Occipital lobe (tissue), 2 donors: ENCODE measurements around the gene RAP1GDS1. TPM values are rescaled to one million over a fixed set of nuclear protein-coding genes. Genes with fewer than 3 reads are reported as not detected.

Source experiments
- DNase-seq: peaks from one replicate; lab custom pipeline; 2025; lab: John Stamatoyannopoulos, UW
- total RNA-seq: library from RNA; depleted of rRNA; stranded (reverse); fragments of >200 nt; gene quantifications from one replicate; pipeline ENCODE4 v1.2.3, GENCODE V29; 2014

The RAP1GDS1 gene, protein sequence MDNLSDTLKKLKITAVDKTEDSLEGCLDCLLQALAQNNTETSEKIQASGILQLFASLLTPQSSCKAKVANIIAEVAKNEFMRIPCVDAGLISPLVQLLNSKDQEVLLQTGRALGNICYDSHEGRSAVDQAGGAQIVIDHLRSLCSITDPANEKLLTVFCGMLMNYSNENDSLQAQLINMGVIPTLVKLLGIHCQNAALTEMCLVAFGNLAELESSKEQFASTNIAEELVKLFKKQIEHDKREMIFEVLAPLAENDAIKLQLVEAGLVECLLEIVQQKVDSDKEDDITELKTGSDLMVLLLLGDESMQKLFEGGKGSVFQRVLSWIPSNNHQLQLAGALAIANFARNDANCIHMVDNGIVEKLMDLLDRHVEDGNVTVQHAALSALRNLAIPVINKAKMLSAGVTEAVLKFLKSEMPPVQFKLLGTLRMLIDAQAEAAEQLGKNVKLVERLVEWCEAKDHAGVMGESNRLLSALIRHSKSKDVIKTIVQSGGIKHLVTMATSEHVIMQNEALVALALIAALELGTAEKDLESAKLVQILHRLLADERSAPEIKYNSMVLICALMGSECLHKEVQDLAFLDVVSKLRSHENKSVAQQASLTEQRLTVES
- 245 TPM for total RNA-seq

DNA sequence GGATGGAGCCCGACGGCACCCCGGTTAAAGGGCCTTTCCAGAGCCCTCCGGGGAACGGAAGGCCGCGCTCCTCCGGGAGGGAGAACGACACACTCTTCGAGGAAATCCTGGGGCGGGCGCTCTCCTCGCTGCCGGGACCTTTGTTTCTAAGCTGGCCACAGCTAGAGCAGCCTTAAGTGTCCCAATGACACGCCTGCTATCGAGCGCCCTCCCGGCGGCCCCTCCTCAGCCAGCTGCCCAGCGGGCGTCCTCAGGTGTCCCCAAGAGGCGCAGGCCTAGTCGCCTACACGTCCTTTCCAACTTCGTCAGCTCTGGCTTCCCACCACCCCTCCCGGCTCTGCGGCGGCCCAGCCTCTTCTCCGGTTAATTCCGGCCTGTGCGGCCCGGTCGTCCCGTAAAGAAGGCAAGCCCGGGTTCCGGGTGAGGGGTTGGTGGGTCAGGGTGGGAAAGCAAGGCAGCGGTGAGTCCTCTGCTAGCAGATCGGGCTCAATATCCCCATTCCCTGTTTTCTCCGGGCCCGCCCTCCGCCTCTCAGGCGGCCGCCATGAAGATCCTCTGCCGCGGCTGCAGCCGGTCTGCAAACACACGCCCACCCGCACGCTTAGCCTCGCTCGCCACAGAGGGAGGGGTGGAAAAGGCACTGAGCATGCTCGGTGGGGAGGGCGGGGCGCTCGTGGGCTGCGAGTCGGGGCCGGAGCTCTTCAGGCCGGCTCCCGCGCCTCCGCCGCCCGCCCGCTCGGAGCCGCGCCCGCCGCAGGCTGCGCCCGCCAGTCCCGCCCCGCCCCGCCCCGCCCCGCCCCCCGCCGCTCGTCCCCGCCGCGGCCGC, at the start of gene RAP1GDS1:
Gene RAP1GDS1 (plus strand): TSS at position 806 of the 826 bp plus-strand sequence. CDS start 182 bp downstream, outside the sequence.
- DNase-seq: peak; percentile 93

DNA sequence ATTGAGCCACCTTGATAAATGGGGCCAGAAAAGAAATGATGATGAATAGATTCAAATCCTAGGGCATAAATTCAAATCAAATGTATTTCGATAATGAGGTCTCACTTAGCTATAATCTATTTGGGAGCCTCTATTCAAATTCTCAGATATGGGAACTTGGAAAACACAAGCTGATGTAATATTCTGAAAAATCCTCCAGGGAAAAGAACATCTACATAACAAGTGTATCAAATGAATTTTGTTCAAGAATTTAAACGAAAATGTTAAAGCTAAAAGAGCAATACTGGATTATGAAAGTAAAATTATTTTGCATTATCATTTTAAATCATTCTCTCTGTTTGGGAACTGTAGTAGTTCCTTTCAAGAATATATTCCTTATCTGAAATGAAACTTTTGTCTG, 38.9 kb upstream of the RAP1GDS1 start:
- DNase-seq: no peak

- no peak for DNase-seq
These were observed 34.8 kb upstream of the RAP1GDS1 start for GRCh38 chr4:98226396-98226795.

DNA sequence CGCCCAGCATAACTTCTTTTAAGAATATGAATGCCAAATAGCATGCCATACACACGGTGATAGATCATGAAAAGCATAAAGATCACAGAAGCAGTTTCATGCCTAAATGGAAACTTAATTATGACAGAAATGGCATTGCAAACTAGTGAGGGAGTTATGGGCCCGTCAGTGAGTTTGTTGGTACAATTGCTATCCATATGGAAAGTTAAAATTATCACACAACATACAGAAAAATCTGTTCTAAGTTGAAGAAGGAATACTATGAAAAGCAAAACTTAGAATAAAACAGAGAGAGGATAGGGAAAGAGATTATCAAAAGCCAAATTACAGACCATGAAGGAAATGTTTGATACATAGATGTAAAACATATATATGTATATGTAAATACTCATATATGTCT, 30.2 kb upstream of the RAP1GDS1 start:
- no peak for DNase-seq

- no peak for DNase-seq
These were observed 29.0 kb upstream of the RAP1GDS1 start for GRCh38 chr4:98232202-98232601.

DNA sequence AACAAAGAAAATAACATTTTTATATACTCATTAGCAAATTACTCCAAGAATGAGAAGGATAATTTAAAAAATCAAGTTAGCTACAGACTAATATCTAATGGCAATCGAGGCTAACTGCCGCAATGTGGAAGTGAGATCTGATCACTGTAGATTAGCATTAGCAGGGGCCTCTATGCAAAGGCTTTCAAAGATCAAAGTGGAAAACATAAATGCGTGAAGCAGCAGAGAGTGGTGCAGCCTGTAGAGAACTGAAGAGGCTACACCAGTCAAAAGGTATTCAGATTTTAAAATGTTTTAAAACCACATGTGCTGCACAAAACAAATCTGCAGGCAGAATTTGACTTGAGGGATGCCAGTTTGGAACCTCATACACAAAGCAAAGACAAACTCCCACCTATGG, 24.0 kb upstream of the RAP1GDS1 start:
- no peak for DNase-seq

DNA sequence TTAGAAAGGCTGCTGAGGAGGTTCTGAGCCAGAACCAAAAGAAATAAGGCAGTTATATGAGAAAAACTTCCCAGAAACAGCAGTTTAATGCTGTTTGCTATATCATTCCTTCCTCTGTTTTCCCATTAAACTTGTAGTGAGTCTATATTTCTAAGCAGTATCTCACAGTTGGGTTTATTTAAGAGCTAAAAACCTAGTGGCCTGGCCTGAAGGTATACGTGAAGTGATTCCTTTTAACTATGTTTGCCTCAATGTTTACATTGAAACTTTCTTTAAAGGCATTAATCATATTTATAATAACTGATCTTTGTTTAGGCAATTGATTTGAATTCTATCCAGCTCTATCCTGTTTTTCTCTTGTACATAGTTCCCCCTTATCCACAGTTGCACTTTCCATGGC, 19.1 kb upstream of the RAP1GDS1 start:
- no peak for DNase-seq

DNA sequence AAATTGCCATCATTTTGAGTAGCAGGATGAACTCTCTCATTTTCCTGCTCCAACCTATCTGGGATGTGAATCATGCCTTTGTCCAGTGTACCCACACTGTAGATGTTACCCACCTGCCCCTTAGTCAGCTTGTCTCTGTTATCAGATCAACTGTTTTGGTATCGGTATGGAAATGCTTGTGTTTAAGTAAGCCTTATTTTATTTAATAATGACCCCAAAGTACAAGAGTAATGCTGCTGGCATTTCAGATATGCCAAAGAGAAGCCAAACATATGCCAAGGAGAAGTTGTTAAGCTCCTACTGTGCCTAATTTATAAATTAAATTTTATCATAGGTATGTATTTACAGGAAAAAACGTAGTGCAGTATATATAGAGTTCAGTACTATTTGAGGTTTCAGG, 18.6 kb upstream of the RAP1GDS1 start:
- no peak for DNase-seq

DNA sequence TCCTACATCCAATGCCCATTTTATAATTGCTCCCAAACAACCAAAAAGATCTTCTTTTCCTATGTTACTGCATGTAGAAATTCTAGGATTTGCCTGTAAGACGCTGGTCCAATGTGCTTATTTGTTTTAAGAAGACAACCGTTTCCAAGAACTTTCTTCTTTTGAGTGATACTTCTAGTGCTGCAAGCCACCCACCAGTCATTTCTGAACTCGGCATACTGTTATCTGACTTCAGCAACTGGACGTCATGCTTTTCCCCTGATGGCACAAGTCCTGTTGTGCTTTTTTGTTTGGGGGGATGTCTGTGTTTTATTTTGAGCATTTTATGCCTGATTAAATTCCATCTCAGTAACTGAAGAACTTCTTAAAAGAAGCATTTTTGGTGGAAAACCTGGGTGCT, 16.0 kb upstream of the RAP1GDS1 start:
- no peak for DNase-seq

GRCh38 chr4:98248934-98249333, 12.2 kb upstream of the RAP1GDS1 start:
- no peak for DNase-seq

DNA sequence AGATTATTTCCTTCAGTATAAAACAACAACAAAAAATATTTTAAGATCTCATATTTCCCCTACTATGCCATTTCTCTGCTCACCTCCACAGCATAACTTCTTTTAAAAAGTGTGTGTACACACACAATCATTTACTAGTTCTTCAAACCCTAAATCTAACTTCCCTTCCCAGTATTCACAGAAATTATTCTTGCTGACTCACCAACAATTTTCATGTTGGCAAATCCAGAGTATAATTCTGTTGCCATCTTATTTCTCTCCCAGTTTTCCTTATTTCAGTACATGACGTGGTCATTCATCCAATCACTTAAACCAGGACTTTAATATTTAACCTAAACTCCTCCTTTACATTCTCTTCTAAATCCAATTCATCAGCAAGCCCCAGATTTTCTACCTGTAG, 11.4 kb upstream of the RAP1GDS1 start:
- no peak for DNase-seq

GRCh38 chr4:98253499-98253898, 7.7 kb upstream of the RAP1GDS1 start:
- no peak for DNase-seq

DNA sequence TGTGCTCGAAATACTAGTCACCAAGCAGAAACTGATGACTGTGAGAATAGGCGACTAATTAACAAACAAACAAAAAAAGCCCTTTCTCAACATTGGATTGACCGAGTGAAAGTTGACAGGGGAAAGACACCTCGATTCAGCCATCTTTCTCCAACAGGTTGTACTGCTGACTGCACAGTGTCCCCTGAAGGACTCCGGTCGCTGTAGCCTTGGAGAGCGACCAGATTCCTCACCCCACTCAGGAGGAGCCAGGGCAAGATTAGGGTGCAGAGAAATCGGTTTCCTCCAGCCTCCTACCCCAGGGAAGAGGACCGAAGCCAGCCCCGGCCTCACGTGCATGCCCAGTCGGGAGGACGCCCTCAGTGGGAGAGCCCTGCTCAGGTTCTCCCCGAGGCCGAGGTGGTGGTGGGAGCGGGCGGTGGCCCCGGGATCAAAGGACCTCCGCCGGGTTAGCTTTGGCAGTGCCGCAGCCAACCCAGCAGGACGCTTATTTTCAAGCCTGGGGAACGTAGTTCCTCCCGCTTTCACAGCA, 1.1 kb upstream of the RAP1GDS1 start:
- peak; percentile 70 for DNase-seq

- DNase-seq: peak; percentile 36
These were observed 464 bp downstream of the RAP1GDS1 start for GRCh38 chr4:98261405-98262291.

DNA sequence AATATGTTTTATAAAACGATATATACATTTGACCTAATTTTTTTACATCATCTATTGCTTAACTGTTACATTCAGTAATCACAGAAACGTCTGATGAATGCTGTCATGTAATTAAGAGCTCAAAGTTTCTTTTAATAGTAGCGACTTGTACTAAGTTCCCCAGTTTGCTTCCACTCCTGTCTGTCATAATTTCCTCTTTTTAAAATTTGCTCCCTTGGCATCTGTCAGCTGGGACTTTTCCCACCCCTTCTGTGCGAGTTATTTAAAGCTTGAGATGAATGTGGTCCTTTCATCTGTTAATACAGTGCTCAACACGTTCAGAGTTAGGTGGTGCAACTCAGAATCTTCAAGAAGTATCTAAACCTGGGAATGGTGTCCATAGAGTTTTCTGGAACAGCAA, 1.2 kb downstream of the RAP1GDS1 start:
- no peak for DNase-seq

- no peak for DNase-seq
These were observed 6.3 kb downstream of the RAP1GDS1 start for GRCh38 chr4:98267498-98267897.

DNA sequence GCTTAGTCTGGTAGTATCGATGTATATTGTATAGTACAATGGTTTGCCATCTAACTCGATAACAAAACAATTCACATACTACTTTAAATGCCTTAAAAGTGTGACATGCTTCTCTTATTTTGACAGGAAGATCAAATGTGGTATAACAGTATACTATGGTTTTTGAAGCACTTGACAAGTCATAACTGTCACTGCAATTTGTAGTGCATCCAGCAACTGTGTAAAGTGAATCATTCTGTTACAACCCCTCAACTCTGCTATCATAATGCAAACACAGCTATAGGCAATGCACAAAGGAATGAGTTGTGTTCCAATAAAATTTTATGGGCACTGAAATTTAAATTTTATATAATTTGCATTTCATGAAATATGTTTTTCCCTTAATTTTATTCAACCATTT, 14.0 kb downstream of the RAP1GDS1 start:
- DNase-seq: no peak

- DNase-seq: no peak
These were observed 22.3 kb downstream of the RAP1GDS1 start for GRCh38 chr4:98283219-98284189.

DNA sequence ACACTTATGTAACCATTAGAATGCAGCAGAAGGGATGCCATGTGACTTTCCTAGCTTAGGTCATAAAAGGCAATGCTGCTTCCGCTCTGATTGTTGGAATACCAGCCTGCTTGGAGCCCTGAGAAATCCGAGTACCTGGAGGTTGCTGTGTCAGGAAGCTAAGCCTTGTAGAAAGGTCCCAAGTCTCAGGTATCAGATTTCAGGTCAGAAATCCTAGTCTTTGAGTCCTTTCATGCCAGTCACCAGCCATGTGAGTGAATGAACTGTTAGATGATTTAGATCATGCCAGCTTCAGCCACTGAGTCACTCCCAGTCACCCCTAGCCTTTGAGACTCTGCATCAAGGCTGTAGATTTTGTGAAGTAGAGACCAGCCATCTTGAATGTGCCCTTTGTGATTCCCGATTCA, 23.5 kb downstream of the RAP1GDS1 start:
- DNase-seq: no peak

- DNase-seq: no peak
These were observed 24.5 kb downstream of the RAP1GDS1 start for GRCh38 chr4:98285676-98286075.
